ENCODE results near the gene VPS29.
"Not testable (repeated sequence)": the region's sequence is repeated elsewhere in the genome, so short reads cannot be mapped to it uniquely, and the experiment has no call there.

VPS29 gene

DNA sequence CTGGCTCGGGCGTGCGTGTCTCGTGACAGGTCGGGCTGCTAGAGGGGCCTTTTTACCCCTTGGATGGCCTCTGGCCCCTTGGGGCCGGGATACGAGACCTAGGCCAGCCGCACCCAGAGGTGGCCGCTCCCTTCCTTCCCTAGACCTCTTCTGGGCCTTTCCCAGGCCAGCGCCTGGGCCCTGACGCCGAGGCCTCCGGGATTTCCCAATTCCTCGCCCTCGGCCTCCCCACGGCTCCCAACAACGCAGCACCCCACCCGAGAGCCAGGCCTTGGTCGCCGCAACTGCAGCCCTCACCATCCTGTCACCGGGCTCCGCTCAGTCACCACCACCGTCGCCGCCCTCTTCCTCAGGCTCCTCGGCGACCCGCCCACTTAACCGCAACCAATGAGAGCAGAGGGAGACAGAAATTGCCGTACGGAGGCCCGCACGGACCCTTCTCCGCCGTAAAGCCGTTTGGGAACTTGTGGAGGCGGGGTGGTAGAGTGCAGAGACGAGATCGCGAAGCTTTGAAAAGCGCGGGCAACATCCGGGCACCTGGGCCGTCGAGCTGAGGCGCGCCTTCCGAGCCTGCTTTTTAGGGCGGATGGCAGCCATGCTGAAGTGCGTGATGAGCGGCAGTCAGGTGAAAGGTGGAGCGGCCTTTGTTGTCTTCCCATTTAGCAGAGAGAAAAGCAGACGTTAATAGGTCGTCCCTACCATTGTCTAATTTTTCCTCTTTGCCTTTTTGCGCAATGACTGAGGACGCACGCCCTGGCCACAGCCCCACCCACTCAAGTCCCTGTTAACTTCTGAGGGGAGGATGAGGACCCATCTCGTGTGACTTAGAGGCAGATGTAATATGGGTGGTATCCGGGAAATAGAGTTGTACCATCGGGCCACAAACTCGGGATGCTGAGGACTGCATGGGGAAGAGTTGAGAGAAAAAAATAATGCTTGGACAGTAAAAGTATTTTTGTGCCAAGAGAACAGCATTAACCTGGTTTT lies at the start of gene VPS29, which contains the start of gene RAD9B:
Gene VPS29, minus strand, starts transcription at position 360 of the 987 bp plus-strand sequence. Its CDS starts 60 bp downstream, at position 300.
Gene RAD9B, plus strand, starts transcription at position 580 of the 987 bp plus-strand sequence. Its CDS starts 7 bp downstream, at position 587.
- peak; percentile 85 to 99 (median 95) for DNase-seq

DNA sequence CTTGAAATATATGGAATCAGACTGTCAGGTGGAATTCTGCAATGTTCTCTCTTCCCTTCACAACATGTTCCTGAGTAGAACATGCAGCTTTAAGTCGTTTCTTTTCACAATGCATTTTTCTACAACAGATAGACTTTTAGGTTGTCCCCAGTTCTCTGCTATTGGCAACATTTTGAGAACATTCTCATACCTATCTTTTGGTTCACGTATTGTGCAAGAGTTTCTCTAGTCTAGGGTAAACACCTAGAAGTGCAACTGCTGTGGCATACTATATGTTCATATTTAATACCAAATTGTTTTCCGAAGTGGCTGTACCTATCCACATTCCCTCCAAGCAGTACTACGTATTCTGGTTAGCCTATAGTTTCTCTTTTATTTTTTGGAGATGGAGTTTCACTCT lies 49.1 kb upstream of the VPS29 start:
- DNase-seq = no peak

DNA sequence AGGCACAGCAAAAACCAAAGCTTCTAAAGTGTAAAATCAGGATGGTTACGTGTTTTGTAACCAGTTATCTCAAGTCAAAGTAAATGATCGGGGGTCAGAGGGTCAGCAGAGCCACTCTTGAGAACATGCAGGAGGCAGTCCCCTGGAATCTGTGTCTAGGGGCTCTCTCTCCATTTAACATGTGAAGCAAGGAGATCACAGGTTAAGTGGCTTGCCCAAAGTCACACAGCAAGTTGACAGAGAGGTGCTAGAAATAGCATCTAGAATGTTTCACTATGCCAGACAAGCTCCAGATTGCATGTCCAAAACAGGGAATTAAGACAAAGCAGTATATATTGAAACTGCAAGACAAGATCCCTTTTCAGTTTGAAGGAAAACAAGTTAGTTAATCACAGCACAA lies 47.8 kb upstream of the VPS29 start:
- no peak for DNase-seq

DNA sequence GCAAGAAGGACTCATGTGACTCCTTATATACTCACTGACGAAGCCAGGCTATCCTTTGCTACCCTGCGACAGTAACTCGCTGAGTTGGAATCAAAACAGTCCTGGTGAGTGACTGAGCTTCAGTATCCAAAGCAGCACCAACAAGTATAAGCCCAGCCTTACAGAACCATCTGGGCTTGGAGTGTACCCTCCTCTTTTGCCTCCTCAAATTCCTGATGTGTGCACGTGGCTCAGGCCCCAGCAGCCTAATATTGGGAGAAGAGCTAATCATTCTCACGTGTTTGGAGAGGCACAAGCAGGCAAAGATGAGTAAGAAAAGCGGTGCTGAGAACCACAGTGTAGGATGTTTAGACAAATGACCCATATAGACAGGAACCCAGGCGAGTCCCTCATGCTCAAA lies 46.8 kb upstream of the VPS29 start:
- no peak for DNase-seq

DNA sequence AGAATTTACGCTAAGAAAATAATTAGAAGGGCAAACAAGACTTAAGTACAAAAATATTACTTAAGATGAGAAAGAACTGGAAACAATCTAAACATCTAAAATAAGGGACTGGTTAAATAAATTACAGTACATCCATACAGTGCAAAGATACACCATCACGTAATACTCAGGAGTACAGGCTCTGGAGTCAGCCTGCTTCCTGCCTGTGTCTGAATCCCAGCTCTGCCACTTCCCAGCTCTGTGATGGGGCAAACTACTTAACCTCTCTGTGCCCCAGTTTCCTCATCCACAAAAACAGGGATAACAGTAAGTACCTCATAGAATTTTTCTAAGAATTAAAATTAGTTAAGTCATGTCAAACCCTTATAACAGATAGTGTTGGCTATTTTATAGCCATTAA lies 45.2 kb upstream of the VPS29 start:
- no peak for DNase-seq

DNA sequence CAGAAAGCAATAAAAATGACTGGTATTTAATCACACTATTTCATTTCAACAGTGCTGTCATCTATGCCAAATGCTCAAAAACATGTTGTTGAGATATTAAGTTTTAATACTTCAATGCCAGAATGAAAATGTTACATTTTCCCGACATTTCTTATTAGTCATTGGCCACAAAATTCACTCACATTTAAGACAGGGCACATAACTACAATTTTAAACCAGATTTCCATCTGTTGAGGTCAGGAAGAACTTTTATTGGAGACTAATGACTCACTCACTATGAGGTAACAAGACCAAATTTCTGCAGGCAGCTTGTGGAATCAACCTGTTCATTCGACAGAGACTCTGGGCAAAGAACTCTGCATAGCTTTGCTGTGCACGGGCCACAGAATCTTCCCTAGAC lies 44.4 kb upstream of the VPS29 start:
- no peak for DNase-seq

DNA sequence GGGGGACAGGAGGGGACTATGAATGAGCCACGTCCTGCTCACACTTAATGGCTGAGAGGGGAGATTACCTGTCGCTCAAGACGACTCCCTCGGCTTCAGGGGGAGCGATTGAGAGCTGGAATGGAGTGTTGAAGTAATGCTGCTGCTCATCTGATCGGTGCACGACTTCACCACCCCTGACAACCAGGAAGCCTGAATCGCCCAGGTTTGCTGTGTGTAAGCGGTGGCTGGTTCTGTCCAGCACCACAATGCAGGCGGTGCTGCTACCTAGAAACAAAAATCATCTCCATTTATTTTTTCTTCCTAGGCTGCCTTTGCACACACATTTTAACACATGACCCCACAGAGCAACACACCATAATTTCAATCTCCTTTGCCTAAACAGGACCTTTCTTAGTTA lies 43.9 kb upstream of the VPS29 start:
- no peak for DNase-seq

DNA sequence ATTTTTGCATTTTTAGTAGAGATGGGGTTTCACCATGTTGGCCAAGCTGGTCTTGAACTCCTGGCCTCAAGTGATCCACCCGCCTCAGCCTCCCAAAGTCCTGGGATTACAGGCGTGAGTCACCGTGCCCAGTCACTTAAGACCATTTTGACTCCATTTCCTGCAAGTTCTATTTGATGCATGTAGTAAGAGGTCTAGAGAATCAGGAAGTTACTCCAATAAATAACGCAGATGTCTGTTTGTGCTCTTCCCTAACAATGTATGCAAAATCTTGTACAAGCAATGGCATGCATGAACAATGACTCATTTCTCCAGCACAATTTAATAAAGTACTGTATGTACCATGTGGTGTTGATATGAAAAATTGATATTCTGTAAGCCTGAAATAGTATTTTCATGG lies 43.3 kb upstream of the VPS29 start:
- DNase-seq = not testable (repeated sequence)

DNA sequence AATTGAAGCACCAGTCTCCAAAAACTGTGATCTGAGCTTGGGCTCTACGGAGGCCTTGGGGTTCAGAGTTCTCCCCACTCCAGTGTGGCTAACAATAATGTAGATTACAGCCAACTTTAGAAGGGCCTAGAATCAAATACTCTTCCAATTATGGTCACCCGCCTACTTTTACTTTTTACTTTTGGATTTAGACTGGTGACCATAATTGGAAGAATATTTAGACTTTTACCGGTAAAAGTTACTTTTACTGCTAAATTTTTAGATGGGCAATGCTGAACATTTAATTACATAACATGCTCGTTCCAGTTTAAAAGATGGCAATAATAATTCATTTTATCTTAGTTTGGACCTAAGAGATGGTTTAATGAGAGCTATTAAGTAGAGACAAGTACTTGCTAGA lies 42.1 kb upstream of the VPS29 start:
- no peak for DNase-seq

DNA sequence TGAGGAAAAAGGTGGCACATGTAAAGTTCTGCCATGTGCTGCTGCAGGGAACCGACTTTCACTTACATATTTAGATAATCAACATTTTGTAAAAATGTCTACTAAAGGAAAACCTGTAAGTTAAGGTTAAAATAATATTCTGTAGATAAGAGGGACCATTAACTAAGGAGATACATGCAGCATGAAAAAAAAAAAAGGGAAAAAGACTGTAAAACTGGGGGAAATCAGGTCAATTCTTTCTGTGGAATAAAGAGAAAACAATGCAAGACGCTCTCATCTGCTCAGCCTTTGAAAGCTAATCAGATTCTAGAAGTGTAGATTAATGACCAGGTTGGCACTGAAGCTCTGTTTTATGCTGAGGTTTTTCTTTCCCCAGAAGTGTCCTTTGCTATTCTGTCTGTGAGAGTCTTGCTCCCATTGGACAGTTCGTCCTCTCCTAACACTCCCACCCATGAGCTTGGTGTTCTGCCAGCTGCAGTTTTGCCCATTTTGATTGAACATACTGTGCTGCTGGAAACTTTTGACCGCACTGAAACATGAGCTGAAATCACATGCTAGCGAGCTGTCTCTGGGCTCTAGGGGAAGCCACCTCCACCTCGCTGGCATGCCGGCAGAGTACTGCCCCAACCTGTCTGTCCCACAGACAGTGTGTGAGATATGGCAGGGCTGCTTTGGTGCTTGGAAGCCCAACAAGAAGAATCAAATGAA lies 41.5 kb upstream of the VPS29 start:
- DNase-seq = peak in 8 of 14 donors; percentile 0 to 60 (median 30)

DNA sequence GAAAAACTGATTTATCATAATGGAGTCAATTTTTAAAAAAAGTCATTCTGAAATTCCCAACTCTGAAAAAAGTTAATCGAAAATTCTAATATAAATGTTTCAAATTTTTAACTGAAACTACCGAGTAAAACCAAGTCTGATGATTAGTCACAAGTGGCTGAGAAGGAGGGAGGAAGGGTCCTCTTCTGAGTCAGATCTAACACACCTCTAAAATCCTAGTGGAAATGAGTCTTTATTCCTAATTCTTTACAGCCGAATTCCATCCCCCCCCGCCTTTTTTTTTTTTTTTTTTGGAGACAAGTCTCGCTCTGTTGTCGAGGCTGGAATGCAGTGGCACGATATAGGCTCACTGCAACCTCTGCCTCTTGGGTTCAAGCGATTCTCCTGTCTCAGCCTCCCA lies 38.1 kb upstream of the VPS29 start:
- no peak for DNase-seq

DNA sequence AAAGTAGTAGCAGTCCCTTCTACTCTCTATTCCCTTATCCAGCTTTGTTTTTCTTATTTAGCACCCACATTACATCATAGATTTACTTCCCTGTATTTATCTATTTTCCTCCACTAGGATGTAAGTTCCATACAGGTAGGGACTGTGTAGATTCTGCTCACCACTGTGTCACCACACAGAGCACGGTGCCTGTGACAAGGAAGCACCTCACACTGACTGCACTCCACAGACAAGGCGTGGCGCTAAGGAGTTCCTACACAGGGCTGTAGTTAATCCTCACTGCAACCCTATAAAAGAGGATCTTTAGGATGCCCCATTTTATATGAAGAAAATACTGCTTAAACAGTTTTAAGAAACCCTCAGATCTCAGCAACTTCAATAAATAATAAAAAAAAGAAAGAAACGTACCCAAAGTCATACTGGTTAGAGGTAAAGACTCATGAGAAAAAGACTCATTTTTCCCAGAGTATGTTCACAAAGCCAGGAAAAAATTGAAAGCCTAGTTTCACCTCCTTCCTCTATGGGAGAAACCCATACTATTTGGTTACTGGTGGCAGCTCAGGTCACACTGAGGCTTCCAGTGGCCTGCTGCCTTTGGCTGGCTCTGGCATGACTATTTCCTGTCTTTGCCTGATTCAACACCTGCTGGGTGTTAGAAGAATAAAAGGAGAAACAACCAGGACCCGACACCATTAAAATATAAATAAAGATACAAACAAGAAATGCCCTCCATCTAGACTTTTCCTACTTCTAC lies 37.1 kb upstream of the VPS29 start:
- DNase-seq = peak in 1 of 14 donors; percentile 1

DNA sequence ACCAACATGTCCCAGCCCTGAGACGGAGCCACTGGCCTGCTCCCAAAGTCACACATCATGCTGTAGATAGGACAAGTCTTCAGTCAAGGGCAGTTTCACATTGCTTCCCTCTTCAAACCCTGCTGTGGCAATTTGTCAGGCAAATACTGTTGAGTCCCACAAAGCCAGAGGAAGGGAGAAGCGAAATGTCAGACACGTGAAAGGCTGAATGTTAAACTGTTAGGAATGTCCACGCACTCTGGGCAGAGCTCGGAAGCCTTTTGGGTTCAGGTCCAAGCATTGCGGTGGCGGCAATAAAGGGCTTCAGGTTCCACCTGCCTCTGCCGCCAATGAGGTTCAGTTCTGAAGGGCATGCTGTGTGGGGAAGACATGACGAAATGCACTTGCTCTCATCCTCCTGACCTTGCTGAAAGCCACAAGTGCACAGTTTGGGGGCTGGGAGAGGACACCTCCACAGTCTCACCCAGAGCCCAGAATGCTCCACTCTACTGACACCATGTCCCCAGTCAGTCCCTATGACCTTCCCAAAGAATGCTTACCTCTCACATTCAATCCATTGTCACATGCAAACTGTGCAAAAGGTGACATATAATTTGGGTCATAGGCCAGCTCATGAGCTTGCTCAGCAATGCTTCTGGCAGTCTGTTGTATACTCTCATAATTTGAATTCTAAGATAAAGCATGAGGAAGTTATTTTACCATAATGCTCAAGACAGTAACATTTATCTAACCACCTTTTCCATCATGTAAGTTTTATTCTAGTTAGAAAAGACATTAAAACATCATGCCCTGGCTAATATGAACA lies 35.9 kb upstream of the VPS29 start:
- no peak for DNase-seq

DNA sequence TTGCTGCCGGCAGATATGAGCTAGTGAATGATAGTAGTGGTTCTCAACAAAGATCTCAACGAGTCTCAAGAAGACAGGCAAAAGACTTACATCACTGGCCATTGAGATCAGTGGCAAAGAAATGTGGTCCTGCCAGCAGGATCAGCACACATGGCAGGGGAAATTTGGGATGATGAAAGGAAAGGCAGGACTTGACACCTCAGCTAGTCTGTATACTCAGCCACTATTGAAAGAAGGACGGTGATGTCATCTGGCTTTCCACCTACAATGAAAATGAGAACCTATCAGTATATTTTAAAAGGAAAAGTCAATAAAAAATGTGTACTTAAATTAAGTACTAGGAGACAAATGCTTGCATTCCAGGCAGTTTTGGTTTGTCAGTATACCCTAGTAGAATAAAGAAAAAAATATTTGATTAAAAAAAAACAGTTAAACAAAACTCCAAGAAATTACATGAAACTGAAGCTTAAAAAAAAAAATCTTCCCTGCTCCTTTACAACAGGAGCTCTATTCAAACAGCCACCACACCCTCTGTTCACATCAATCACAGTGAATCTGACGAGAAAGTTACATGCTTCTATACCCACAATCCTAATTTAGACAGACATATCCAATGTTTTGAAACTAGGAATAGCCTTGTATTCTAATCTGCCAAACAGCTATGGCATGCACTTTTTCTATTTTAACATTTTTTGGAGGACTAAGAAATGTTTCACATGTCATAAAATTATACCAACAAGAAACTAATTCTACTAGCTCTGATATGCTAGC lies 35.1 kb upstream of the VPS29 start:
- no peak for DNase-seq

DNA sequence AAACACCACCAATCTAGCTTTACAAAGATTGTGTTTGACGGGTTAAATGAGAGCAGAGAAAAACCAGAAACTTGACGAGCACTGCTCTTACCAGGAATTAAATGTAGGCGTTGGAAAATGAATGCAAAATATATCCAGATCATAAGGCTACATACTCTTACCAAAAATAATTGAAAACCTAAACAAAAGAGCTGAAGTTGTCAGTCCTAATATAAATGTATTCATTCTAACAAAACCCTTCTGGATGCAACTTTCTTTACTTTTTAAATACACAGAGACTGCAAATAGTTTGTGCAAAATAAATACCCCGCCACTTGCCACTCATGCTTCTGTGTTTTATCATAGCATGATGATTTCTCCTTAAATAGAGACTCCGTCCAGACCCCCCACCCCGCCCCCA lies 32.9 kb upstream of the VPS29 start:
- DNase-seq = no peak

DNA sequence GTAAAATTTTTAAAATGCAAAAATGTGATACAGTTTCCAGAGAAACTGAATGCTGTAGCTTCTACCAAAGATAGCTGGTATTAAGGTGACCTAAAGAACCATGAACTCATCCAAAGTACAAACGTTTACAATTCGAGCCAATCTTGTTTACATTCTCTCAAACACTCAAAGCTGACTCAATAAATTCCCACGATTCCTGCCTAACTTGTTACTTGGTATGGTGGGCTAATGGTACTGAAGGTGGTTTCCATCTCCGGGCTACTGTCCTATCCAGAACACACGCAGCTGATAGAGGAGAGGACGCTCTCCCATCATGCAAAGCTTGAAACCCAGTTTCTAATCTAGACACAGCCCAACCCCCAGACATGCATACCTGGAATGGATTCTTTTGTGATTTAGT lies 31.7 kb upstream of the VPS29 start:
- DNase-seq = no peak

DNA sequence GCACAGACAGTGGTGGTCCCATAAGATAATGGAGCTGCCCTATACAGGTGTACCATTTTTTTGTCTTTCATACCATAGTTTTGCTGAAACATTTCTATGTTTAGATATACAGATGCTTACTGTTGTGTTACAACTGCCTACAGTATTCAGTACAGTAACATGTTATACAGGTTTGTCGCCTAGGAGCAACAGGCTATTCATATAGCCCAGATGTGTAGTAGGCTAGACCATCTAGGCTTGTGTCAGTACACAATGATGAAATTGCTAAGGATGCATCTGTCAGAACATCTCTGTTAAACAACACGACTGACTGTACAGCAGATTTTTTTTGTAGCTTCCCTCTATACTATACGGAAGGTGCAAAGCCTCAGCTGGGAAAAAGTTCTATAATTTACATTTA lies 30.7 kb upstream of the VPS29 start:
- no peak for DNase-seq

DNA sequence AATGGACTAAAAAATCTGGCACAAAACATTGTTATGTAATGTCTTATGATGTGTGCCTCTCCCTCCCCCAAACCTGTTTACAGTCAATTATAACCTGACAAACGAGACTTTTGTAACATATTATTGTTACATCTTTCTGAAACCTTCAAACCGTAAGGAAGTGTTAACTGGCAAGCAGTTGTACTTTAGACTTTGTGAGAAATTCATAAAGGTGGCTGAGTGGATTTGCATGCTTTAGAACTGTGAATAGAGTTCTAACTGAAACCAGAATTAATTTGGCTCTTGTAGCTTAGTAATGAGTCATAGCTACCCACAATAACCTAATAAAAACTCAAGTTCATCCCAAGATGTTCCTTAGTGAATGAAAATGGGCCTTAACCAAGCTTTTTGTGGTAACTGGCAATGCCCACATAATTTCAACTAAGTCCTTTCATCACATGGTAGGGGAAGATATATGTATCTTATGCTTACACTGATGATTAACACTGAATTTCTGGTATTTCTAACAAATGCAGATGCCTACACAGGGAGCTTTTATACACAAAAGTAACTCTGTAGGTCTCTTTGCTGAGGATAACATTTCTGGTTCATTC lies 29.9 kb upstream of the VPS29 start:
- peak in 1 of 14 donors; percentile 32 for DNase-seq

DNA sequence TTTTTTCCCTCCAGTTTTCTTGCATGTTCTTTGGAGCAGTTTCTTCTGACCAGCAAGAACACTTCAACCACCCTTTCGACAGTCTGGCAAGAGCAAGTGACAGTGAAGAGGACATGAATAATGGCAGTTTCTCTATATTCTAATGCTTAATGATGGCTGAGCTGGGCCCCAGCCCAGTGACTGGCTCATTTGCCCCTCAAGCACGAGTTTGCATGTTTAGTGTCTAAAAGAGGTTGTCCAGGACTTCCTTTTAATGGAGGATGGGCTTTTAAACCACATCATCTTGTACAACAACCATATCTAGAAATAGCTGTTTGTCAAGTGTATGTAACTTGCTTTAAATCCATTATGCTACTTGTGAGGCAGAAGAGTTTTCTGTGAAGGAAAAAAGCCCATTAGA lies 28.6 kb upstream of the VPS29 start:
- DNase-seq = no peak

DNA sequence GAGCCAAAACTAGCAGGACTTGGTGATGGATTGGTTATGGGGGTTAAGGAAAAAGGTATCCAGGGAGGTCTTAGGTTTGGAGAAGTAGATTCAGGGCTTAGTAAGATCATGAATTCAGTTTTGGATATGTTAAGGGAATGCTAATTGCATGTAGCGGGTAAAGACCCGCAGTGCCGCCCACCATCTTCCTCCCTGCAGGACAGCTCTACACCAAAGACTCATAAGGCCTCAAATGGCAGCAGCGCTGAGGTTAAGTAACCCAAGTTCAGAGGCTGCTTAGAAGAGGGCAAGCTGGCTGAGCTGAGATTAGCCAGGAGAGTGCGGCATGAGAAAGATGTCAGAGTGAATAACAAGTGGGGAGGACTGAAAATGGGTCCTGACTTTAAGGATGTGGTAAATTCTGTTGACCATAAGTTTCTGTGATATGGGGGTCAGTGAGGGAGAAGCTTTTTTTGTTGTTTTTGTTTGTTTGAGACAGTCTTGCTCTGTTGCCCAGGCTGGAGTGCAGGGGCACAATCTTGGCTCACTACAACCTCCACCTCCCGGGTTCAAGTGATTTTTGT lies 26.4 kb upstream of the VPS29 start:
- DNase-seq = no peak

Measured in C1 segment of cervical spinal cord (tissue), 14 donors.